ENCODE results near the gene MPHOSPH8. TPM values are rescaled to one million over a fixed set of nuclear protein-coding genes. Genes with fewer than 3 reads are reported as not detected.

Gene MPHOSPH8
- total RNA-seq, 1 experiment from 2014 or later, result 18.5 TPM

- TF ChIP-seq ZNF532 (CRISPR knock-in tag; IDR thresholded peaks at IDR 0.05; ENCODE audit: borderline replicate concordance) (no peak), IRF1 (CRISPR knock-in tag; IDR thresholded peaks at IDR 0.05) (no peak), ZNF416 (CRISPR knock-in tag; IDR thresholded peaks at IDR 0.05) (no peak), GABPB1 (CRISPR knock-in tag; IDR thresholded peaks at IDR 0.05) (peak; percentile 32), ZNF263 (CRISPR knock-in tag; IDR thresholded peaks at IDR 0.05; ENCODE audit: low read depth) (peak; percentile 34; the same call in 1 of the 2 replicates), ZNF671 (CRISPR knock-in tag; IDR thresholded peaks at IDR 0.05) (no peak), OVOL2 (CRISPR knock-in tag; IDR thresholded peaks at IDR 0.05; ENCODE audit: borderline replicate concordance) (no peak), SMAD4 (CRISPR knock-in tag; IDR thresholded peaks at IDR 0.05) (no peak), AFF4 (CRISPR knock-in tag; IDR thresholded peaks at IDR 0.05; ENCODE audit: borderline replicate concordance) (no peak), AR (CRISPR knock-in tag; IDR thresholded peaks at IDR 0.05) (no peak), E2F4 (CRISPR knock-in tag; IDR thresholded peaks at IDR 0.05; ENCODE audit: borderline replicate concordance, low read depth) (no peak), FOXJ3 (CRISPR knock-in tag; IDR thresholded peaks at IDR 0.05; ENCODE audit: borderline replicate concordance) (no peak), ZMAT4 (CRISPR knock-in tag; IDR thresholded peaks at IDR 0.05) (no peak), ZNF396 (CRISPR knock-in tag; IDR thresholded peaks at IDR 0.05; ENCODE audit: borderline replicate concordance) (no peak), ATF2 (CRISPR knock-in tag; IDR thresholded peaks at IDR 0.05; ENCODE audit: borderline replicate concordance, low read depth) (no peak), FOXK1 (CRISPR knock-in tag; IDR thresholded peaks at IDR 0.05) (peak; percentile 73), TEAD1 (CRISPR knock-in tag; IDR thresholded peaks at IDR 0.05) (no peak), NR1H2 (CRISPR knock-in tag; IDR thresholded peaks at IDR 0.05) (no peak), ESRRA (CRISPR knock-in tag; IDR thresholded peaks at IDR 0.05; ENCODE audit: borderline replicate concordance) (no peak), SMAD3 (CRISPR knock-in tag; IDR thresholded peaks at IDR 0.05; ENCODE audit: borderline replicate concordance) (no peak)
Observed at GRCh38 chr13:19633479-19634255, at the start of gene MPHOSPH8 (continued).
